Measurements from ENCODE around the gene ARID1B.

ARID1B gene

GRCh38 chr6:156848533-156848932 lies 71.4 kb downstream of the ARID1B start:
- no peaks in the 10 kb centered on the region for H3K27me3 ChIP-seq (ENCODE audit: control insufficient read depth in 3 of 3, insufficient read depth in 3 of 3, low read depth in 1 of 3, low read length in 3 of 3)
- H2BK120ac ChIP-seq (ENCODE audit: low read depth, low read length) = no peak overlapping the region
- no peaks in the 10 kb centered on the region for H3K36me3 ChIP-seq (replicated peaks in 1 of 2; ENCODE audit: control insufficient read depth in 2 of 2, insufficient read depth in 2 of 2, low read length in 2 of 2)
- H3K9me3 ChIP-seq (replicated peaks in 1 of 2; ENCODE audit: control insufficient read depth in 2 of 2, insufficient read depth in 1 of 2, low read depth in 1 of 2, low read length in 2 of 2) = no peaks in the 10 kb centered on the region
- no peak overlapping the region for H3K4me3 ChIP-seq (ENCODE audit: low read length in 2 of 2)
- no peak overlapping the region for H3K4me2 ChIP-seq (ENCODE audit: insufficient read depth, low read length, poor library complexity, severe bottlenecking)
- no peak overlapping the region for H2BK12ac ChIP-seq (ENCODE audit: low read length)
- H2BK15ac ChIP-seq (ENCODE audit: low read length) = no peak overlapping the region
- no peak overlapping the region for H3K9ac ChIP-seq (ENCODE audit: low read depth, low read length, poor library complexity)
- H2BK5ac ChIP-seq (ENCODE audit: low read length) = no peak overlapping the region
- H3K18ac ChIP-seq (ENCODE audit: low read length) = no peak overlapping the region
- H2AK5ac ChIP-seq (ENCODE audit: low read depth, low read length) = no peak overlapping the region
- DNase-seq (ENCODE audit: low spot score) = no peak
- no peak overlapping the region for H3K4ac ChIP-seq (ENCODE audit: low read length)
- no peak overlapping the region for H3K27ac ChIP-seq (replicated peaks; ENCODE audit: low read length)
- no peak overlapping the region for H4K8ac ChIP-seq (ENCODE audit: low read depth, low read length)
- H2AFZ ChIP-seq (ENCODE audit: low read length) = no peak overlapping the region
- peaks cover 5% of the 10 kb centered on the region in 2 donors for H3K4me1 ChIP-seq (ENCODE audit: control insufficient read depth in 2 of 2, insufficient read depth in 1 of 2, low read depth in 1 of 2, low read length in 2 of 2)
- no peak overlapping the region for H4K91ac ChIP-seq (ENCODE audit: low read depth, low read length, poor library complexity)
- no peak overlapping the region for H3K23ac ChIP-seq (ENCODE audit: low read depth, low read length, poor library complexity)
- no peaks in the 10 kb centered on the region for H3K79me1 ChIP-seq (ENCODE audit: low read depth, low read length)
- no peak overlapping the region for H3K14ac ChIP-seq (ENCODE audit: low read length)
- WGBS, 2 donors (ENCODE audit: extremely low coverage in 2 of 2, insufficient read length in 2 of 2, insufficient replicate concordance in 1 of 2) = no CpG with 5 or more reads among the region's 5 CpGs

DNA sequence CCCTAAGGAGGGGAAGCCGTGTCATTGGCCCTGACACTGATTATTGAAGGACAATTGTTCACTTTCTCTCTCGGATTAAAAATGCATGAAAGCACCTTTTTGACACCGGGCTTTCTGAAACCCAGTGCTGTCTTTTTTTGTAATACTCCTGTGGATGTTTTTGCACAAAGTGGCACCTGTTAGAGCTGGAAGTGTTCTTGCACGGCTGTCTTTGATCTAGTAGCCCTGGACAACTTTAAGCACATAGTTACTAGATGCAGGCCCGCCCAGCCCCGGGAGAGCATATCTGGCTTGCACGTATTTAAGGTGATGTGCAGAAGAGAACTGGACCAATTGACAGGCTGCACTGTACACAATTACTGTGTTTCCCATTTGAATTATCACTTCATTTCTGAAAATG lies 72.6 kb downstream of the ARID1B start:
- H3K14ac ChIP-seq (ENCODE audit: low read length) = no peak overlapping the region
- no peak overlapping the region for H2BK15ac ChIP-seq (ENCODE audit: low read length)
- no peak for DNase-seq (ENCODE audit: low spot score)
- peaks cover 4 to 5% of the 10 kb centered on the region in 2 donors for H3K4me1 ChIP-seq (ENCODE audit: control insufficient read depth in 2 of 2, insufficient read depth in 1 of 2, low read depth in 1 of 2, low read length in 2 of 2)
- WGBS, 2 donors (ENCODE audit: extremely low coverage in 2 of 2, insufficient read length in 2 of 2, insufficient replicate concordance in 1 of 2) = no CpG with 5 or more reads among the region's 7 CpGs
- H3K9me3 ChIP-seq (replicated peaks in 1 of 2; ENCODE audit: control insufficient read depth in 2 of 2, insufficient read depth in 1 of 2, low read depth in 1 of 2, low read length in 2 of 2) = no peaks in the 10 kb centered on the region
- no peak overlapping the region for H2AFZ ChIP-seq (ENCODE audit: low read length)
- no peak overlapping the region for H3K4me2 ChIP-seq (ENCODE audit: insufficient read depth, low read length, poor library complexity, severe bottlenecking)
- H3K4ac ChIP-seq (ENCODE audit: low read length) = no peak overlapping the region
- no peaks in the 10 kb centered on the region for H3K36me3 ChIP-seq (replicated peaks in 1 of 2; ENCODE audit: control insufficient read depth in 2 of 2, insufficient read depth in 2 of 2, low read length in 2 of 2)
- H4K8ac ChIP-seq (ENCODE audit: low read depth, low read length) = no peak overlapping the region
- H2AK5ac ChIP-seq (ENCODE audit: low read depth, low read length) = no peak overlapping the region
- H3K27ac ChIP-seq (replicated peaks; ENCODE audit: low read length) = no peak overlapping the region
- no peak overlapping the region for H2BK120ac ChIP-seq (ENCODE audit: low read depth, low read length)
- H3K4me3 ChIP-seq (ENCODE audit: low read length in 2 of 2) = no peak overlapping the region
- no peak overlapping the region for H3K18ac ChIP-seq (ENCODE audit: low read length)
- no peak overlapping the region for H2BK5ac ChIP-seq (ENCODE audit: low read length)
- no peaks in the 10 kb centered on the region for H3K79me1 ChIP-seq (ENCODE audit: low read depth, low read length)
- H4K91ac ChIP-seq (ENCODE audit: low read depth, low read length, poor library complexity) = no peak overlapping the region
- no peak overlapping the region for H3K23ac ChIP-seq (ENCODE audit: low read depth, low read length, poor library complexity)
- no peak overlapping the region for H2BK12ac ChIP-seq (ENCODE audit: low read length)
- H3K9ac ChIP-seq (ENCODE audit: low read depth, low read length, poor library complexity) = no peak overlapping the region
- no peaks in the 10 kb centered on the region for H3K27me3 ChIP-seq (ENCODE audit: control insufficient read depth in 3 of 3, insufficient read depth in 3 of 3, low read depth in 1 of 3, low read length in 3 of 3)

DNA sequence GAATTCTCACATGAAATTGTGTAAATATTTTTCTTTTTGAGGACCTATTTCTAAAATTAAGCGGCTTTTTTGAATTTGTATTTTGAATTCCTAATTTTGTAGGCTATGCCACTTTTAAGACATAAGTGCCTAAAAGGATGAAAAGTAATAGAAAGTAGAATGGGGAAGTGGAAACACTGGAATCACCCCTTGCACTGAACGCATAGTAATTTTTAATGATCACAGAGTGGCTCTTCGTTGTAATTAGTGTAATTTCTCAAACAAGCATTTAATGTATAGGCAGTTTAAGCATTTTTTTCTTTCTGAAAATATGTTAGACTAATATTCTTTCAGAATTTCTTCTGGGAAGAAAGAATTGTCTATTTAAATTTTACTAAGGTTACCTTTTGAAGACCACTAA lies 73.2 kb downstream of the ARID1B start:
- H3K27ac ChIP-seq (replicated peaks; ENCODE audit: low read length) = no peak overlapping the region
- H2AFZ ChIP-seq (ENCODE audit: low read length) = no peak overlapping the region
- peaks cover 3 to 5% of the 10 kb centered on the region in 2 donors for H3K4me1 ChIP-seq (ENCODE audit: control insufficient read depth in 2 of 2, insufficient read depth in 1 of 2, low read depth in 1 of 2, low read length in 2 of 2)
- DNase-seq (ENCODE audit: low spot score) = no peak
- no peak overlapping the region for H4K91ac ChIP-seq (ENCODE audit: low read depth, low read length, poor library complexity)
- no peak overlapping the region for H3K23ac ChIP-seq (ENCODE audit: low read depth, low read length, poor library complexity)
- H2AK5ac ChIP-seq (ENCODE audit: low read depth, low read length) = no peak overlapping the region
- no peak overlapping the region for H4K8ac ChIP-seq (ENCODE audit: low read depth, low read length)
- no peak overlapping the region for H2BK5ac ChIP-seq (ENCODE audit: low read length)
- H3K9ac ChIP-seq (ENCODE audit: low read depth, low read length, poor library complexity) = no peak overlapping the region
- H2BK12ac ChIP-seq (ENCODE audit: low read length) = no peak overlapping the region
- no peak overlapping the region for H3K14ac ChIP-seq (ENCODE audit: low read length)
- H3K27me3 ChIP-seq (ENCODE audit: control insufficient read depth in 3 of 3, insufficient read depth in 3 of 3, low read depth in 1 of 3, low read length in 3 of 3) = no peaks in the 10 kb centered on the region
- H3K9me3 ChIP-seq (replicated peaks in 1 of 2; ENCODE audit: control insufficient read depth in 2 of 2, insufficient read depth in 1 of 2, low read depth in 1 of 2, low read length in 2 of 2) = no peaks in the 10 kb centered on the region
- H3K18ac ChIP-seq (ENCODE audit: low read length) = no peak overlapping the region
- no peaks in the 10 kb centered on the region for H3K36me3 ChIP-seq (replicated peaks in 1 of 2; ENCODE audit: control insufficient read depth in 2 of 2, insufficient read depth in 2 of 2, low read length in 2 of 2)
- WGBS, 2 donors (ENCODE audit: extremely low coverage in 2 of 2, insufficient read length in 2 of 2, insufficient replicate concordance in 1 of 2) = no CpG with 5 or more reads among the region's 3 CpGs
- H2BK120ac ChIP-seq (ENCODE audit: low read depth, low read length) = no peak overlapping the region
- no peak overlapping the region for H2BK15ac ChIP-seq (ENCODE audit: low read length)
- no peaks in the 10 kb centered on the region for H3K79me1 ChIP-seq (ENCODE audit: low read depth, low read length)
- H3K4me2 ChIP-seq (ENCODE audit: insufficient read depth, low read length, poor library complexity, severe bottlenecking) = no peak overlapping the region
- H3K4ac ChIP-seq (ENCODE audit: low read length) = no peak overlapping the region
- no peak overlapping the region for H3K4me3 ChIP-seq (ENCODE audit: low read length in 2 of 2)

- no peak overlapping the region for H3K4me2 ChIP-seq (ENCODE audit: insufficient read depth, low read length, poor library complexity, severe bottlenecking)
- no peak overlapping the region for H4K91ac ChIP-seq (ENCODE audit: low read depth, low read length, poor library complexity)
- H3K27me3 ChIP-seq (ENCODE audit: control insufficient read depth in 3 of 3, insufficient read depth in 3 of 3, low read depth in 1 of 3, low read length in 3 of 3) = no peaks in the 10 kb centered on the region
- H2AK5ac ChIP-seq (ENCODE audit: low read depth, low read length) = no peak overlapping the region
- no peak overlapping the region for H2BK15ac ChIP-seq (ENCODE audit: low read length)
- no peak overlapping the region for H2BK12ac ChIP-seq (ENCODE audit: low read length)
- peaks cover 2 to 5% of the 10 kb centered on the region in 2 donors for H3K4me1 ChIP-seq (ENCODE audit: control insufficient read depth in 2 of 2, insufficient read depth in 1 of 2, low read depth in 1 of 2, low read length in 2 of 2)
- no CpG with 5 or more reads among the region's 3 CpGs for WGBS, 2 donors (ENCODE audit: extremely low coverage in 2 of 2, insufficient read length in 2 of 2, insufficient replicate concordance in 1 of 2)
- no peak overlapping the region for H3K27ac ChIP-seq (replicated peaks; ENCODE audit: low read length)
- H3K79me1 ChIP-seq (ENCODE audit: low read depth, low read length) = peaks cover 3% of the 10 kb centered on the region
- no peak overlapping the region for H3K9ac ChIP-seq (ENCODE audit: low read depth, low read length, poor library complexity)
- H3K18ac ChIP-seq (ENCODE audit: low read length) = no peak overlapping the region
- no peak overlapping the region for H2BK5ac ChIP-seq (ENCODE audit: low read length)
- no peak overlapping the region for H4K8ac ChIP-seq (ENCODE audit: low read depth, low read length)
- H2AFZ ChIP-seq (ENCODE audit: low read length) = no peak overlapping the region
- no peaks in the 10 kb centered on the region for H3K36me3 ChIP-seq (replicated peaks in 1 of 2; ENCODE audit: control insufficient read depth in 2 of 2, insufficient read depth in 2 of 2, low read length in 2 of 2)
- DNase-seq (ENCODE audit: low spot score) = no peak
- no peak overlapping the region for H3K4ac ChIP-seq (ENCODE audit: low read length)
- no peaks in the 10 kb centered on the region for H3K9me3 ChIP-seq (replicated peaks in 1 of 2; ENCODE audit: control insufficient read depth in 2 of 2, insufficient read depth in 1 of 2, low read depth in 1 of 2, low read length in 2 of 2)
- H3K14ac ChIP-seq (ENCODE audit: low read length) = no peak overlapping the region
- H3K4me3 ChIP-seq (ENCODE audit: low read length in 2 of 2) = no peak overlapping the region
- no peak overlapping the region for H2BK120ac ChIP-seq (ENCODE audit: low read depth, low read length)
- H3K23ac ChIP-seq (ENCODE audit: low read depth, low read length, poor library complexity) = no peak overlapping the region
Observed at GRCh38 chr6:156851454-156851921, 74.3 kb downstream of the ARID1B start.
